Peyer's patch (tissue), 4 donors: ENCODE data around the gene SF3B2. TPM values are rescaled to one million over a fixed set of nuclear protein-coding genes. Genes with fewer than 3 reads are reported as not detected.
"Not testable (repeated sequence)": the region's sequence is repeated elsewhere in the genome, so short reads cannot be mapped to it uniquely, and the experiment has no call there.

Experiments
- DNase-seq, 3 donors: peaks; one replicate each; pipeline ENCODE4 v3.0.0-alpha.2; 2017 to 2019
- H3K27ac ChIP-seq, 4 donors: fragments of 200-600 bp; sonication (generic); one replicate each; pipeline ENCODE4 v1.5.1; 2016 to 2019
- H3K27me3 ChIP-seq, 2 donors: fragments of 200-600 bp; sonication (generic); one replicate each; pipeline ENCODE4 v1.5.1; 2019
- H3K36me3 ChIP-seq, 3 donors: fragments of 200-600 bp; sonication (generic); one replicate each; pipeline ENCODE4 v1.5.1; 2016 to 2019
- H3K4me1 ChIP-seq, 4 donors: fragments of 200-600 bp; sonication (generic); one replicate each; pipeline ENCODE4 v1.5.1; 2016 to 2019
- H3K4me3 ChIP-seq, 4 donors: fragments of 200-600 bp; sonication (generic); 1 replicate in 3 of 4; 2 replicates in 1 of 4; pipeline ENCODE4 v1.5.1; 2016 to 2019; ENCODE audit warnings: mild to moderate bottlenecking in 1 of 4
- H3K9me3 ChIP-seq, 4 donors: fragments of 200-600 bp; sonication (generic); one replicate each; pipeline ENCODE4 v1.5.1; 2016 to 2019; ENCODE audit warnings: mild to moderate bottlenecking in 1 of 4
- POLR2A ChIP-seq, 2 donors: fragments of 450-650 bp; IDR thresholded peaks; one replicate each; pipeline ENCODE4 v1.5.1; 2017; ENCODE audit warnings: antibody characterized with exemption in 2 of 2, mild to moderate bottlenecking in 2 of 2, moderate library complexity in 2 of 2
- total RNA-seq, 4 donors: library from RNA; depleted of rRNA; stranded (reverse); fragments of >200 nt; gene quantifications; one replicate each; pipeline ENCODE4 v1.1.0, GENCODE V29; 2016
- TF ChIP-seq, protein P1 (sequence below), 6 experiments: fragments of 450-650 bp in 4 of 6; fragments of 200-600 bp in 2 of 6; sonication (generic) in 1 of 6; IDR thresholded peaks; one replicate each; pipeline ENCODE4 v1.5.1; 2017 to 2019; ENCODE audit warnings: antibody characterized with exemption in 6 of 6, mild to moderate bottlenecking in 3 of 6, moderate library complexity in 1 of 6

SF3B2 gene
- total RNA-seq, 4 donors from 2014 or later, result 127 to 340 (median 171) TPM

DNA sequence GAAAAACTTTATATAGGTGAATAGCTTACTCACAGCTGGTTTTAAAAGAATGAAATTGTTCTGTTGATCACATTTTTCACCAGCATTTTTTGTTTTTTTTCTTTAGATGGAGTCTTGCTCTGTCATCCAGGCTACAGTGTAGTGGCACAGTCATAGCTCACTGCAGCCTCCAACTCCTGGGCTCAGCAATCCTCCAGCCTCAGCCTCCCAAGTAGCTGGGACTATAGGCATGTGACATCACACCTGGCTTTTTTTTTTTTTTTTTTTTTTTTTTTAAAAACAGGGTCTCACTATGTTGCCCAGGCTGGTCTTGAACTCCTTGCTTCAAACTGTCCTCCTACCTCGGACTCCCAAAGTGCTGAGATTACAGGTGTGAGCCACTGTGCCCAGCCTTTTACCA is 21.5 kb downstream of the SF3B2 start:
- DNase-seq, result peak in 1 of 3 donors; percentile 13
- no peaks in the 10 kb centered on the region for H3K9me3 ChIP-seq
- H3K27ac ChIP-seq, result no peak overlapping the region
- no peaks in the 10 kb centered on the region for H3K27me3 ChIP-seq
- H3K4me3 ChIP-seq, result no peak overlapping the region
- H3K36me3 ChIP-seq, result peaks cover 0 to 6% (median 0%) of the 10 kb centered on the region in 3 donors
- H3K4me1 ChIP-seq, result peaks cover 0 to 17% (median 5%) of the 10 kb centered on the region in 4 donors
- TF ChIP-seq, protein P1, sequence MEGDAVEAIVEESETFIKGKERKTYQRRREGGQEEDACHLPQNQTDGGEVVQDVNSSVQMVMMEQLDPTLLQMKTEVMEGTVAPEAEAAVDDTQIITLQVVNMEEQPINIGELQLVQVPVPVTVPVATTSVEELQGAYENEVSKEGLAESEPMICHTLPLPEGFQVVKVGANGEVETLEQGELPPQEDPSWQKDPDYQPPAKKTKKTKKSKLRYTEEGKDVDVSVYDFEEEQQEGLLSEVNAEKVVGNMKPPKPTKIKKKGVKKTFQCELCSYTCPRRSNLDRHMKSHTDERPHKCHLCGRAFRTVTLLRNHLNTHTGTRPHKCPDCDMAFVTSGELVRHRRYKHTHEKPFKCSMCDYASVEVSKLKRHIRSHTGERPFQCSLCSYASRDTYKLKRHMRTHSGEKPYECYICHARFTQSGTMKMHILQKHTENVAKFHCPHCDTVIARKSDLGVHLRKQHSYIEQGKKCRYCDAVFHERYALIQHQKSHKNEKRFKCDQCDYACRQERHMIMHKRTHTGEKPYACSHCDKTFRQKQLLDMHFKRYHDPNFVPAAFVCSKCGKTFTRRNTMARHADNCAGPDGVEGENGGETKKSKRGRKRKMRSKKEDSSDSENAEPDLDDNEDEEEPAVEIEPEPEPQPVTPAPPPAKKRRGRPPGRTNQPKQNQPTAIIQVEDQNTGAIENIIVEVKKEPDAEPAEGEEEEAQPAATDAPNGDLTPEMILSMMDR (IDR thresholded peaks at IDR 0.05), result no peak
- no peak for TF ChIP-seq POLR2A (IDR thresholded peaks at IDR 0.05)

DNA sequence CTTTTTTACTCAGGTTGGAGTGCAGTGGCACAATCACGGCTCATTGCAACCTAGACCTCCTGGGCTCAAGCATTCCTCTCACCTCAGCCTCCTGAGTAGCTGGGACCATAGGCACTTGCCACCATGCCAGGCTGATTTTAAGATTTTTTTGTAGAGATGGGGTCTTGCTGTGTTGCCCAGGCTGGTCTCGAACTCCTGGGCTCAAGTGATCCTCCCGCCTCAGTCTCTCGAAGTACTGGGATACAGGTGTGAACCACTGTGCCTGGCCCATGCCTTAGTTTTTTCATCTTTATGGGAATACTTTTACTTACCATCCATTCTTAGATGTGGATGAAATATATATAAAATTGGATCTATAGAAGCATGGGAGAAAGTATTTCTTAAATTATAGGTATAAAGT is 23.1 kb downstream of the SF3B2 start:
- no peaks in the 10 kb centered on the region for H3K36me3 ChIP-seq
- H3K27ac ChIP-seq, result no peak overlapping the region
- H3K27me3 ChIP-seq, result no peaks in the 10 kb centered on the region
- no peak overlapping the region for H3K4me3 ChIP-seq
- H3K4me1 ChIP-seq, result peaks cover 0 to 12% (median 3%) of the 10 kb centered on the region in 4 donors
- no peaks in the 10 kb centered on the region for H3K9me3 ChIP-seq
- TF ChIP-seq, protein P1 (IDR thresholded peaks at IDR 0.05), result no peak
- no peak for TF ChIP-seq POLR2A (IDR thresholded peaks at IDR 0.05)
- DNase-seq, result peak in 1 of 3 donors; percentile 9

DNA sequence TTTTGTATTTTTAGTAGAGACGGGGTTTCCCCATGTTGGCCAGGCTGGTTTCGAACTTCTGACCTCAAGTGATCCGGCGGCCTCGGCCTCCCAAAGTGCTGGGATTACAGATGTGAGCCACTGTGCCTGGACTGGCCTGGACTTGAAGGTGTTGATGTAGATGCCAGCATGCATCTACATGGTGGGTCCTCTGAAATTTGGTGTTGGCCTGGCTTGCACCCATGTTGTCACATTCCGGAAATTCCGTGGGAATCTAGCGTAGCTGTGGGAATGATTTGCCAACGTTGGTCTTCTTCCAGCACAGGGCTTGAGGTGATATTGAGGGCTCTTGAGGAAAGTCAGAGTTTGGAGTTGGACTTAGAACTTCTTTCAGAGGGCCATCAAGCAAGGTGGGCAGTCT is 24.4 kb downstream of the SF3B2 start:
- no peak for TF ChIP-seq POLR2A (IDR thresholded peaks at IDR 0.05)
- TF ChIP-seq, protein P1 (IDR thresholded peaks at IDR 0.05), result no peak
- no peaks in the 10 kb centered on the region for H3K9me3 ChIP-seq
- DNase-seq, result no peak
- no peak overlapping the region for H3K4me3 ChIP-seq
- H3K27me3 ChIP-seq, result no peaks in the 10 kb centered on the region
- H3K4me1 ChIP-seq, result peaks cover 0 to 21% (median 12%) of the 10 kb centered on the region in 4 donors
- no peak overlapping the region for H3K27ac ChIP-seq
- no peaks in the 10 kb centered on the region for H3K36me3 ChIP-seq

DNA sequence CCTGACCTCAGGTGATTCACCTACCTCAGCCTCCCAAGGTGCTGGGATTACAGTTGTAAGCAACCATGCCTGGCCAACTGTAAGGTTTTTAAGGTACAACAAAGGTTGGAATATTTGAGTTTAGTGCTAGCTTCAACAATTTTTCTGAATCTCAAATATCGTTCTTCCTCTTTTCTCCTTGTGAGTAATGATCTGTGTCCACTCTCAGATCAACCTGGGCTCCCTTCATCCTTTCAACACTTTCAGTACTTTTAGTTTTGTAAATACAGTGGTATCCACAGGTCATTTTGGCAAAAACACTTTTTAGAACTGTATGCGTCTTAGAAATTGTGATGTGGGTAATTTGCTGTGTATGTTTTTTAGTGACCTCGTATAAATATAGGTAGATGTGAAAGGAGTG is 25.8 kb downstream of the SF3B2 start:
- no peak overlapping the region for H3K4me3 ChIP-seq
- peaks cover 0 to 31% (median 19%) of the 10 kb centered on the region in 4 donors for H3K4me1 ChIP-seq
- H3K27me3 ChIP-seq, result no peaks in the 10 kb centered on the region
- H3K9me3 ChIP-seq, result no peaks in the 10 kb centered on the region
- TF ChIP-seq, protein P1 (IDR thresholded peaks at IDR 0.05), result no peak
- no peak for TF ChIP-seq POLR2A (IDR thresholded peaks at IDR 0.05)
- peak in 1 of 3 donors; percentile 16 for DNase-seq
- no peaks in the 10 kb centered on the region for H3K36me3 ChIP-seq
- H3K27ac ChIP-seq, result peak overlapping the region in 1 of 4 donors; percentile 65

DNA sequence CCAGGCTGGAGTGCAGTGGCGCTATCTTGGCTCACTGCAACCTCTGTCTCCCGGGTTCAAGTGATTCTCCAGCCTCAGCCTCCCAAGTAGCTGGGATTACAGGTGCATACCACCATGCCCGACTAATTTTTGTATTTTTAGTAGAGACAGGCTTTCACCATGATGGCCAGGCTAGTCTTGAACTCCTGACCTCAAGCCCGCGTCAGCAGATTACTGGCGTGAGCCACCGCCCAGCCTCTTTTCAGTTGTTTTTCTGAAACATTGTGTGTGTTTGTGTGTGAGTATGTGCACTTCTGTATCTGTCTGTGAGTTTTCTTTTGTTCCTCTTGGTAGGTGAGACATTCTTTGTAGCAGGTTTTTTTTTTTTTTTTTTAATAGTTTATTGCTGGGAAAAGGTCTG is 26.8 kb downstream of the SF3B2 start:
- DNase-seq, result peak in 1 of 3 donors; percentile 13
- H3K36me3 ChIP-seq, H3K9me3 ChIP-seq, H3K27me3 ChIP-seq, H3K4me3 ChIP-seq: not testable (repeated sequence)
- H3K4me1 ChIP-seq, result peaks cover 0 to 41% (median 24%) of the 10 kb centered on the region in 4 donors
- H3K27ac ChIP-seq, result peak overlapping the region in 2 of 4 donors; percentile 10 to 57

DNA sequence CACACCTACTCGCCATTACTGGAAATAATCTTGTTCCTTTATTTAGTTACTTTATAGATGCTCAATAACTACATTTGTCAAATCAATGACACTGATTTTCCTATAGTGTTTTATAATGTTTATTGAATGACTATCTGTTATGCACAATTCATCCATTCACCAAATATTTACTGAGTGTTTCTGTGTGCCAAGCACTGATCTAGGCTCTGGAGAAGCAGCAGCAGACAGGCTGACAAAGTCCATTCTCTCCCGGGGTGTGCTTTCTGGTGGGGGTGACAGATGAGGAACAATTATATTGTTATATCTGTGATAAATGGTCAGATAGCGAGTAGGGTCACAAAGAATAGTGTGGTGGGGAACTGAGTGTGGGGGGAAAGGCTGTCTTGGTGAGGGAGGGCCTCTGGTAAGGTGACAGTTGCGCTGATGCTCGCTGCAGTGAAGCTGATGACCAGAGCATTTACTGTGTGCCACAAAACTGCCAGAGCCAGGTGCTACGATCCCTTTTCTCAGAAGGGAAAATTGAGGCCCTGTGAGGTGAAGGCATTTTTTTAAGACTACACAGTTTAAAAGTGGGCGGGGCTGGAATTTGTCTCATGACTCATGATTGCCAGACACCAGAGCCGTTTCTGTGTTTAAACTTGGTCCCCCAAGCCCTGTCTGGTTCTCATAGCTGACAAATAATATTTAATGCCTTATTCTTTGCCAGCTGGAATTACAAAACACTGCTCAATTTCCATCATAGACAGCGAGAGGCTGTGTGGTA is 28.1 kb downstream of the SF3B2 start:
- no peaks in the 10 kb centered on the region for H3K27me3 ChIP-seq
- H3K4me1 ChIP-seq, result peaks cover 0 to 44% (median 25%) of the 10 kb centered on the region in 4 donors
- peak in 2 of 3 donors; percentile 74 to 80 for DNase-seq
- TF ChIP-seq POLR2A (IDR thresholded peaks at IDR 0.05), result no peak
- TF ChIP-seq, protein P1 (IDR thresholded peaks at IDR 0.05), result no peak
- H3K36me3 ChIP-seq, result no peaks in the 10 kb centered on the region
- peak overlapping the region; percentile 48 to 75 (median 66) for H3K27ac ChIP-seq
- no peaks in the 10 kb centered on the region for H3K9me3 ChIP-seq
- H3K4me3 ChIP-seq, result no peak overlapping the region
